Sigmoid colon (tissue), 4 donors: ENCODE results near the gene SLC35F1.

Experiments
- CTCF ChIP-seq, 4 experiments: fragments of 450-650 bp in 3 of 4; fragments of 200-600 bp in 1 of 4; IDR thresholded peaks; one replicate each; pipeline ENCODE4 v1.5.1; 2016 to 2019; ENCODE audit warnings: antibody characterized with exemption in 4 of 4, mild to moderate bottlenecking in 3 of 4, moderate library complexity in 2 of 4
- EP300 ChIP-seq, 4 donors: sonication (generic); formaldehyde crosslinking; IDR thresholded peaks; one replicate each; pipeline ENCODE4 v1.6.1; 2017; ENCODE audit warnings: antibody characterized with exemption in 4 of 4
- POLR2A ChIP-seq, 2 donors: fragments of 450-650 bp; IDR thresholded peaks; one replicate each; pipeline ENCODE4 v1.6.1; 2016; ENCODE audit warnings: antibody characterized with exemption in 2 of 2, mild to moderate bottlenecking in 2 of 2, moderate library complexity in 2 of 2
- POLR2AphosphoS5 ChIP-seq, 4 donors: sonication (generic); formaldehyde crosslinking; IDR thresholded peaks; one replicate each; pipeline ENCODE4 v1.6.1; 2017; ENCODE audit warnings: antibody characterized with exemption in 4 of 4

DNA sequence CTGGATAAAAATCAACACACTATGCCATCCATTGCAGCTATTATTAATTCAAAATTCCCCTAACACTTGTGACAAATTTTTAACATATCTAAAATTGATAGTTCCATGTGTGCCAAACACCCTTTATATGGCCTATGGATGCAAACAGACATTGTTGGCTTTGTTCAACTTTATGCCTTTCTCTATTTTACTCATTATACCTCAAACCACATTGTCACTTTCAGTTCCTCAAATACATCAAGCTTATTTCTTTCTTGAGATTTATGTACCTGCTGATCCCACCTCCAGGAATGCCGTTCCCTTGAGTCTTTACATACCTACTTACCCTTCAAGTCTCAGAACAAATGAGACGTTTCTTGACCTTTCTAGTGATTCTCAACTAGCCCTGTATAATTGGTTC is 447.6 kb downstream of the SLC35F1 start:
- TF ChIP-seq EP300 (IDR thresholded peaks at IDR 0.05), result no peak
- no peak for TF ChIP-seq CTCF (IDR thresholded peaks at IDR 0.05)
- TF ChIP-seq POLR2AphosphoS5 (IDR thresholded peaks at IDR 0.05), result no peak
- no peak for TF ChIP-seq POLR2A (IDR thresholded peaks at IDR 0.05)
